ENCODE results near the gene TMEM59. TPM values are rescaled to one million over a fixed set of nuclear protein-coding genes. Genes with fewer than 3 reads are reported as not detected.

TMEM59 gene, protein sequence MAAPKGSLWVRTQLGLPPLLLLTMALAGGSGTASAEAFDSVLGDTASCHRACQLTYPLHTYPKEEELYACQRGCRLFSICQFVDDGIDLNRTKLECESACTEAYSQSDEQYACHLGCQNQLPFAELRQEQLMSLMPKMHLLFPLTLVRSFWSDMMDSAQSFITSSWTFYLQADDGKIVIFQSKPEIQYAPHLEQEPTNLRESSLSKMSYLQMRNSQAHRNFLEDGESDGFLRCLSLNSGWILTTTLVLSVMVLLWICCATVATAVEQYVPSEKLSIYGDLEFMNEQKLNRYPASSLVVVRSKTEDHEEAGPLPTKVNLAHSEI
- total RNA-seq: 100 to 1,000 TPM in 4 of 5 donors, 10 to 100 TPM in 1; 95.7 to 322 (median 220) TPM
- polyA plus RNA-seq: 100 to 1,000 TPM; 103 to 179 (median 169) TPM
- long read RNA-seq, donor 1, full-length matches to known transcripts: 125 of 144 reads
- long read RNA-seq, donor 1, partial matches to known transcripts: 0 of 144 reads
- long read RNA-seq, donor 1, other reads (novel, unspliced or antisense): 19 of 144 reads
- long read RNA-seq, donor 2, full-length matches to known transcripts: 130 of 152 reads
- long read RNA-seq, donor 2, partial matches to known transcripts: 0 of 152 reads
- long read RNA-seq, donor 2, other reads (novel, unspliced or antisense): 22 of 152 reads
- long read RNA-seq, donor 3, full-length matches to known transcripts: 68 of 82 reads
- long read RNA-seq, donor 3, partial matches to known transcripts: 0 of 82 reads
- long read RNA-seq, donor 3, other reads (novel, unspliced or antisense): 14 of 82 reads
- long read RNA-seq, donor 4, full-length matches to known transcripts: 27 of 34 reads
- long read RNA-seq, donor 4, partial matches to known transcripts: 7 of 34 reads
- long read RNA-seq, donor 4, other reads (novel, unspliced or antisense): 0 of 34 reads
- long read RNA-seq, donor 5, full-length matches to known transcripts: 99 of 127 reads
- long read RNA-seq, donor 5, partial matches to known transcripts: 28 of 127 reads
- long read RNA-seq, donor 5, other reads (novel, unspliced or antisense): 0 of 127 reads
- long read RNA-seq, donor 6: 0 reads
- long read RNA-seq, donor 7, full-length matches to known transcripts: 232 of 281 reads
- long read RNA-seq, donor 7, partial matches to known transcripts: 6 of 281 reads
- long read RNA-seq, donor 7, other reads (novel, unspliced or antisense): 43 of 281 reads
- long read RNA-seq, donor 8, full-length matches to known transcripts: 89 of 112 reads
- long read RNA-seq, donor 8, partial matches to known transcripts: 0 of 112 reads
- long read RNA-seq, donor 8, other reads (novel, unspliced or antisense): 23 of 112 reads
- long read RNA-seq, donor 9, full-length matches to known transcripts: 265 of 289 reads
- long read RNA-seq, donor 9, partial matches to known transcripts: 0 of 289 reads
- long read RNA-seq, donor 9, other reads (novel, unspliced or antisense): 24 of 289 reads
- long read RNA-seq, donor 10, full-length matches to known transcripts: 102 of 116 reads
- long read RNA-seq, donor 10, partial matches to known transcripts: 5 of 116 reads
- long read RNA-seq, donor 10, other reads (novel, unspliced or antisense): 9 of 116 reads

DNA sequence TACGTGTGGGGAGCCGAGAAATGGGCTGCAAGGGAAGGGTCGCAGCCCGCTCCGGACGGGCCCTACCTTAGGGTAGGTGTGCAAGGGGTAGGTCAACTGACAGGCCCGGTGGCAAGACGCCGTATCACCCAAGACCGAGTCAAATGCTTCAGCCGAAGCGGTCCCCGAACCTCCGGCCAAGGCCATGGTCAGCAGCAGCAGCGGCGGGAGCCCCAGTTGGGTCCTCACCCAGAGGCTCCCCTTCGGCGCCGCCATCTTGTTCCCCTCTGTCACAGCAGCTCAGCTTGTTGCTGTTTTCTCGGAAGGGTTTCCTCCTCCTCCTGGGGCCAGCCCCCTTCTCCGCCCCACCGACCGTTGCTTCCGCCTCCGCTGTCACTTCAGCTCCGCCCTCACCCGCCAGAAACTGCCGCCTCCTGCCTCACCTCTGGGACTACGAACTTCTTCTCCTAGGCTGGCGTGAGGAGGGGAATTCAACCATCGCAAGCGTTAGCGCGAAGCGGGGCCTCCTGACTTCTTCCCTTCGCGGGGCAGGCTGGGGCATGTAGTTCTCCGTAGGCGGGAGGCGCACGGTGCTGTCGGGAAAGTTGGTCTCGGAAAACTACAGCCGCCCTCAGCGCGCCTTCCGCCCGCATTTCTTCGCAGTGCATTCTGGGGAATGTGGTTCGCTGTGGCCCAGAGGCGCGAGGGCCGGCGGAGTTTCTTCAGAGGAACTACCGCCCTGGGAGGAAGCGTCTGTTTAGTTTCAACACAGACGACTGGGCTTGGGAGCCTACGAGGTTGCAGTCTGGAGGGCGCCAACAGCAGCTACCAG, at the start of gene TMEM59, which contains the start of gene TCEANC2:
TMEM59 (minus strand) TSS at position 271 of the 811 bp plus-strand sequence; CDS start at position 255, 16 bp downstream.
TCEANC2 (plus strand) TSS at position 675 of the 811 bp plus-strand sequence. CDS start 815 bp downstream, outside the sequence.
- TF ChIP-seq, protein P1, sequence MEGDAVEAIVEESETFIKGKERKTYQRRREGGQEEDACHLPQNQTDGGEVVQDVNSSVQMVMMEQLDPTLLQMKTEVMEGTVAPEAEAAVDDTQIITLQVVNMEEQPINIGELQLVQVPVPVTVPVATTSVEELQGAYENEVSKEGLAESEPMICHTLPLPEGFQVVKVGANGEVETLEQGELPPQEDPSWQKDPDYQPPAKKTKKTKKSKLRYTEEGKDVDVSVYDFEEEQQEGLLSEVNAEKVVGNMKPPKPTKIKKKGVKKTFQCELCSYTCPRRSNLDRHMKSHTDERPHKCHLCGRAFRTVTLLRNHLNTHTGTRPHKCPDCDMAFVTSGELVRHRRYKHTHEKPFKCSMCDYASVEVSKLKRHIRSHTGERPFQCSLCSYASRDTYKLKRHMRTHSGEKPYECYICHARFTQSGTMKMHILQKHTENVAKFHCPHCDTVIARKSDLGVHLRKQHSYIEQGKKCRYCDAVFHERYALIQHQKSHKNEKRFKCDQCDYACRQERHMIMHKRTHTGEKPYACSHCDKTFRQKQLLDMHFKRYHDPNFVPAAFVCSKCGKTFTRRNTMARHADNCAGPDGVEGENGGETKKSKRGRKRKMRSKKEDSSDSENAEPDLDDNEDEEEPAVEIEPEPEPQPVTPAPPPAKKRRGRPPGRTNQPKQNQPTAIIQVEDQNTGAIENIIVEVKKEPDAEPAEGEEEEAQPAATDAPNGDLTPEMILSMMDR (IDR thresholded peaks at IDR 0.05): peak in 1 of 7 experiments; percentile 2
- no peak for TF ChIP-seq EP300 (IDR thresholded peaks at IDR 0.05)
- peak; percentile 81 to 93 (median 90) for TF ChIP-seq POLR2AphosphoS5 (IDR thresholded peaks at IDR 0.05)
- TF ChIP-seq POLR2A (IDR thresholded peaks at IDR 0.05): peak in 1 of 4 donors; percentile 51
- Histone ChIP-seq H3K4me3 (peak within 1 kb of the TSS; percentile 84 to 96 (median 90)), H3K9me3 (no peaks in the 10 kb centered on the region), H3K36me3 (peaks cover 0 to 16% (median under 1%) of the 10 kb centered on the region in 4 donors), H3K27me3 (no peaks in the 10 kb centered on the region), H3K4me1 (peaks cover 16 to 60% (median 50%) of the 10 kb centered on the region in 4 donors), H3K27ac (peak within 1 kb of the TSS; percentile 91 to 100 (median 95))
- peak; percentile 98 to 100 for DNase-seq
- WGBS, 5 donors: 0 to 1% (median 1%) methylated on average over 45 to 59 of the region's 59 CpGs
- intact Hi-C loops (cut with DNase I; ENCODE audit: low total_unique reads): no loop called here

DNA sequence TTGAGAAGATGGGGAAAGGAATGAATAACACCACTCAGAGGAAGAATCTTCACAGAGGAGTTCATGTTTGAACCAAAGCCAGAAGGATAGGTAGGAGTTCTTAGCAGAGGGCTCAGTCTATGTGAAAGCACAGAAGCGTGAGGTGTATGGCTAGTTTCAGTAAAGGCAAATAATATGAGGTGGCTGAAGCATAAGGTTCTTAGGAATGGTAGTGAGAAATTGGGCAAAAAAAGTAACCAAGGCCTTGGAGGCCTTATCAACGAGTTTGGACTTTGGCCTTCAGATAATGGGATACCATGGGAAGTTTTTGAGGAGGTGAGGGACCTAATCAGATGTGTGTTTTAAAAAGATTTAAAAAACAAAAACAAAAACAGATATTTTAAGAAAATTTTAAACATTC, 47.5 kb upstream of the TMEM59 start:
- DNase-seq: no peak
- intact Hi-C loops (cut with DNase I; ENCODE audit: low total_unique reads): no loop called here
- Histone ChIP-seq H3K36me3 (peaks cover 0 to 43% (median 19%) of the 10 kb centered on the region in 4 donors), H3K27ac (no peak overlapping the region), H3K27me3 (no peaks in the 10 kb centered on the region), H3K4me1 (peaks cover 0 to 29% (median 9%) of the 10 kb centered on the region in 4 donors), H3K4me3 (no peak overlapping the region), H3K9me3 (no peaks in the 10 kb centered on the region)
- TF ChIP-seq, protein P1 (IDR thresholded peaks at IDR 0.05): no peak
- no peak for TF ChIP-seq POLR2A (IDR thresholded peaks at IDR 0.05)
- TF ChIP-seq POLR2AphosphoS5 (IDR thresholded peaks at IDR 0.05): no peak
- TF ChIP-seq EP300 (IDR thresholded peaks at IDR 0.05): no peak
- 38 to 71% (median 53%) methylated on average over 2 of the region's 2 CpGs for WGBS, 5 donors

DNA sequence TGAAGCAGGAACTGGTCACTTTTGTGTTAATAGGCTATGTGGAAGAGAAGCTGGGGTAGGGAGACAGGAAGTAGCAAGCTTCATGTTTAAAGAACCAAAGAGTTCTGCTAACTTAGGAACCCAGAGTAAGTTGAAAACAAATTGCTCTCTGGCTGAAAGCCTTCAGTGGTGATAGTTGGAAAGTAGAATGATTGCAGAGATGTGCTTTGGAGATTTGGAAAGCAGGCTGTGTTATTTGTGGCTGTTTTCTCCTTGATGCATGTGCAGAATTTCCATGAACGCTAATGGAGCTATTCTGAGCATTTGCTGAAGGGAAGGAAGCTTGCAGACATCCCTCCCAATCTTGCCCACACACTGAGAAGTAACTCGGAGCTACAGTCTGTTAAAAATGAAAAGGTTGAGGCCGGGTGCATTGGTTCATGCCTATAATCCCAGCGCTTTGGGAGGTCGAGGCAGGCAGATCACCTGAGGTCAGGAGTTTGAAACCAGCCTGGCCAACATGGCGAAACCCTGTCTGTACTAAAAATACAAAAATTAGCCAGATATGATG, 46.1 kb upstream of the TMEM59 start:
- intact Hi-C loops (cut with DNase I; ENCODE audit: low total_unique reads): no loop called here
- no peaks in the 10 kb centered on the region for H3K9me3 ChIP-seq
- no peak overlapping the region for H3K4me3 ChIP-seq
- no peaks in the 10 kb centered on the region for H3K27me3 ChIP-seq
- WGBS, 5 donors: 67 to 88% (median 80%) methylated on average over 6 of the region's 6 CpGs
- H3K36me3 ChIP-seq: peaks cover 0 to 43% (median 19%) of the 10 kb centered on the region in 4 donors
- DNase-seq: no peak
- no peak overlapping the region for H3K27ac ChIP-seq
- TF ChIP-seq POLR2A (IDR thresholded peaks at IDR 0.05) (no peak), POLR2AphosphoS5 (IDR thresholded peaks at IDR 0.05) (no peak), EP300 (IDR thresholded peaks at IDR 0.05) (no peak)
- TF ChIP-seq, protein P1 (IDR thresholded peaks at IDR 0.05): no peak
- H3K4me1 ChIP-seq: peaks cover 7 to 40% (median 19%) of the 10 kb centered on the region in 4 donors

Measured in stomach (tissue), 19 donors.